ENCODE measurements around the gene SOWAHA. TPM values are rescaled to one million over a fixed set of nuclear protein-coding genes. Genes with fewer than 3 reads are reported as not detected.

SOWAHA gene
- total and polyA plus RNA-seq, 2 of the 8 experiments (the other 6 are each of a cell fraction or from before 2014, with no cell fraction given) = 0.09 to 0.11 TPM

- Histone ChIP-seq H2BK5ac (ENCODE audit: low read depth, low read length) (no peak overlapping the region), H2BK15ac (ENCODE audit: low read length) (no peak overlapping the region), H3K27me3 (replicated peaks in 1 of 4; ENCODE audit: control insufficient read depth in 3 of 4, extremely low read depth in 1 of 4, insufficient read depth in 3 of 4, low read length in 3 of 4) (no peaks in the 10 kb centered on the region), H3K79me2 (ENCODE audit: control insufficient read depth in 1 of 2, insufficient read depth in 2 of 2, low read length in 2 of 2) (no peaks in the 10 kb centered on the region), H3K79me1 (ENCODE audit: low read depth, low read length) (no peaks in the 10 kb centered on the region), H4K8ac (ENCODE audit: extremely low read depth, insufficient read depth, low read length) (no peak overlapping the region), H3K56ac (replicated peaks; ENCODE audit: insufficient read length, low read depth, low read length) (no peak overlapping the region), H3K14ac (ENCODE audit: insufficient read length) (no peak overlapping the region), H3K18ac (ENCODE audit: extremely low read depth, low read length) (no peak overlapping the region), H4K20me1 (replicated peaks in 1 of 2; ENCODE audit: control insufficient read depth in 1 of 2, insufficient read depth in 2 of 2, low read length in 2 of 2) (no peaks in the 10 kb centered on the region), H3K9me3 (ENCODE audit: insufficient read depth in 2 of 2, low read depth in 1 of 2, low read length in 1 of 2) (no peaks in the 10 kb centered on the region), H3K4me2 (ENCODE audit: insufficient read depth in 1 of 2, low read depth in 2 of 2, low read length in 2 of 2) (no peak overlapping the region), H3K23me2 (ENCODE audit: low read depth, low read length) (no peaks in the 10 kb centered on the region), H4K91ac (replicated peaks; ENCODE audit: insufficient read length, low read length) (no peak overlapping the region), H2AK5ac (ENCODE audit: low read depth, low read length) (no peak overlapping the region), H3K4me1 (replicated peaks in 1 of 4; ENCODE audit: control insufficient read depth in 3 of 4, insufficient read depth in 4 of 4, low read length in 3 of 4) (no peaks in the 10 kb centered on the region; a peak in 1 of 7 replicates), H2AFZ (ENCODE audit: low read length) (no peak overlapping the region), H2BK120ac (replicated peaks; ENCODE audit: low read depth, low read length) (no peak overlapping the region), H2BK12ac (ENCODE audit: low read depth, low read length) (no peak overlapping the region), H2BK20ac (ENCODE audit: low read length) (no peak overlapping the region), H3K36me3 (ENCODE audit: control insufficient read depth in 2 of 4, insufficient read depth in 4 of 4, low read length in 3 of 4) (no peaks in the 10 kb centered on the region), H3K27ac (ENCODE audit: low read depth, low read length) (no peak overlapping the region), H3K23ac (ENCODE audit: insufficient read length) (no peak overlapping the region), H4K5ac (ENCODE audit: insufficient read length, low read depth, low read length) (no peak overlapping the region), H3K9ac (replicated peaks in 1 of 4; ENCODE audit: extremely low read depth in 1 of 4, low read depth in 3 of 4, low read length in 3 of 4) (no peak overlapping the region), H3K4me3 (ENCODE audit: extremely low read depth in 1 of 4, insufficient read depth in 2 of 4, low read depth in 3 of 4, low read length in 4 of 4) (no peak overlapping the region), H3K4ac (replicated peaks; ENCODE audit: insufficient read length, low read depth, low read length) (no peak overlapping the region)
- TF ChIP-seq POU5F1 (IDR thresholded peaks at IDR 0.05; ENCODE audit: low read depth, low read length) = no peak
- TF ChIP-seq CBX5 (IDR thresholded peaks at IDR 0.05; ENCODE audit: low read depth, low read length) = no peak
- no peak for TF ChIP-seq TAF7 (optimal IDR thresholded peaks at IDR 0.05; ENCODE audit: borderline replicate concordance, low read depth, low read length)
- TF ChIP-seq SIN3A (conservative IDR thresholded peaks at IDR 0.05 in 1 of 2, IDR thresholded peaks at IDR 0.05 in 1 of 2; ENCODE audit: low read depth in 1 of 2, low read length in 2 of 2) = no peak
- no peak for TF ChIP-seq RBBP5 (IDR thresholded peaks at IDR 0.05; ENCODE audit: borderline replicate concordance, low read depth, low read length)
- TF ChIP-seq BRCA1 (IDR thresholded peaks at IDR 0.05; ENCODE audit: low read depth, low read length) = no peak
- TF ChIP-seq EGR1 (IDR thresholded peaks at IDR 0.05; ENCODE audit: borderline replicate concordance, low read depth, low read length) = no peak
- TF ChIP-seq KDM5A (IDR thresholded peaks at IDR 0.05; ENCODE audit: low read length) = no peak
- POLR2A ChIA-PET (ENCODE audit: partially characterized antibody) = interaction anchor here (0.9 to 1.5 kb wide), 2 partner anchors 8 to 37 kb away, joined by 4 to 5 read pairs; no protein-coding TSS in a partner anchor
- CTCF ChIA-PET (ENCODE audit: partially characterized antibody) = interaction anchor here (1.0 to 3.1 kb wide), 5 partner anchors 21 to 259 kb away, joined by 3 to 11 read pairs (median 4); partner anchors contain the start of gene CCNI2
- FAIRE-seq (no peak), DNase-seq (ENCODE audit: low read depth in 1 of 2, low spot score in 2 of 2) (no peak)
- 90% methylated on average over 4 of the region's 4 CpGs; no CpG with 5 or more reads in 1 of the 2 experiments for WGBS, 2 experiments (ENCODE audit: extremely low coverage in 1 of 2, insufficient coverage in 1 of 2, insufficient read length in 1 of 2, insufficient replicate concordance in 2 of 2, low coverage in 1 of 2, low lambda C conversion rate in 2 of 2, missing lambda C conversion rate in 1 of 2)
These were observed 27.2 kb upstream of the SOWAHA start for GRCh38 chr5:132785864-132786263.
